Stomach (tissue), 9 donors: ENCODE measurements around the gene ASTN2. TPM values are rescaled to one million over a fixed set of nuclear protein-coding genes. Genes with fewer than 3 reads are reported as not detected.

Source experiments
- DNase-seq, 2 donors: peaks; one replicate each; pipeline versions ENCODE4 v3.0.0 to v3.0.0-alpha.2; 2013 to 2019
- H3K27ac ChIP-seq, 5 donors: fragments of 200-600 bp in 4 of 5; sonication (generic) in 4 of 5; one replicate each; pipeline ENCODE4 v1.5.1; 2013 to 2019; ENCODE audit warnings: mild to moderate bottlenecking in 1 of 5, moderate library complexity in 1 of 5
- H3K27me3 ChIP-seq, 3 donors: fragments of 200-600 bp; sonication (generic); one replicate each; pipeline ENCODE4 v1.5.1; 2017 to 2019; ENCODE audit warnings: mixed run types in 1 of 3
- H3K36me3 ChIP-seq, 4 donors: fragments of 200-600 bp; sonication (generic); 1 replicate in 3 of 4; 2 replicates in 1 of 4; pipeline ENCODE4 v1.5.1; 2016 to 2019
- H3K4me1 ChIP-seq, 4 donors: fragments of 200-600 bp; sonication (generic); one replicate each; pipeline ENCODE4 v1.5.1; 2016 to 2019
- H3K4me3 ChIP-seq, 4 donors: fragments of 200-600 bp; sonication (generic) in 3 of 4; one replicate each; pipeline ENCODE4 v1.5.1; 2016 to 2019; ENCODE audit warnings: mild to moderate bottlenecking in 1 of 4
- H3K9me3 ChIP-seq, 4 donors: fragments of 200-600 bp; sonication (generic); one replicate each; pipeline ENCODE4 v1.5.1; 2016 to 2019
- EP300 ChIP-seq: sonication (generic); formaldehyde crosslinking; IDR thresholded peaks from one replicate; pipeline ENCODE4 v1.6.1; 2017; ENCODE audit warnings: antibody characterized with exemption
- POLR2A ChIP-seq, 4 donors: fragments of 450-650 bp; IDR thresholded peaks; one replicate each; pipeline ENCODE4 v1.6.1; 2016; ENCODE audit warnings: antibody characterized with exemption in 4 of 4, control low read depth in 2 of 4, mild to moderate bottlenecking in 1 of 4, moderate library complexity in 1 of 4
- POLR2AphosphoS5 ChIP-seq, 3 donors: sonication (generic); formaldehyde crosslinking; IDR thresholded peaks; one replicate each; pipeline ENCODE4 v1.6.1; 2016; ENCODE audit warnings: antibody characterized with exemption in 3 of 3
- WGBS, 5 donors: extraction: QIAGEN DNeasy Blood & Tissue Kit in 3 of 5; methylation state at CpG; one replicate each; pipeline versions ENCODE4 v1.1.5 to v1.1.7; 2013 to 2018; 5-methylcytosine and 5-hydroxymethylcytosine counted together
- intact Hi-C: fragments of 100-400 bp; cut with DNase I; formaldehyde crosslinking; loops from one replicate; pipeline ENCODE4 v1.15.1; 2023; ENCODE audit warnings: low total_unique reads
- polyA plus RNA-seq, 3 donors: library from polyadenylated mRNA; stranded (reverse); fragments of 200-250 nt; gene quantifications; one replicate each; pipeline ENCODE4 v1.2.3, GENCODE V29; 2013
- total RNA-seq, 5 donors: library from RNA; depleted of rRNA; stranded (reverse); fragments of >200 nt; gene quantifications; one replicate each; pipeline versions ENCODE4 v1.1.0 to v1.2.3, GENCODE V29; 2014 to 2016
- TF ChIP-seq, protein P1 (sequence below), 7 experiments: fragments of 450-650 bp in 4 of 7; fragments of 200-600 bp in 3 of 7; sonication (generic) in 3 of 7; IDR thresholded peaks; one replicate each; pipeline ENCODE4 v1.5.1; 2016 to 2019; ENCODE audit warnings: antibody characterized with exemption in 7 of 7, control low read depth in 2 of 7, mild to moderate bottlenecking in 1 of 7
- donor health status: healthy with polysubstance abuse.
- donor health status: Bipolar disorder and iron deficiency.
- donor health status: healthy.

Gene ASTN2
- total and polyA plus RNA-seq, 8 donors = 2.1 to 22.3 (median 4.2) TPM; not detected in 1

DNA sequence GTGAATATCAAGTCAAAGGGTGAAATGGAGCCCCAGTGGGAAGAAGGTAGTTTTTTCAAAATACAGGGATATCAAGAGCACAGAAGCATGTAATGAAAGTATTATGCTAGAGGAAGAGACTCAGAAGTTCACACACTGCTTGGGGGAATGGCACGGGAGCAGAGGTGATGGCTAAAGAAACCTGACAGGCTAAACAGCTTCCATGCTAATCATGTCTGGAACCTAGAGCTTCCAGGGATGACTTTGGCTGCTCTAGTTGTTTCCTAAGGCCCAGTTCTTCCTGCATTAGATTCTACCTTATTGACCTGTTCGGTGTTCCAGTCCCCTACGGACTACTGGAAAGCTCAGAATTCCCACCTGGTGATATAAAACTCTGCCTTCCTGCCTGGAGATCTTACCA, 693.4 kb downstream of the ASTN2 start:
- DNase-seq = no peak
- no peak overlapping the region for H3K4me3 ChIP-seq
- no peak overlapping the region for H3K27ac ChIP-seq
- no peaks in the 10 kb centered on the region for H3K9me3 ChIP-seq
- 88 to 96% (median 91%) methylated on average over 3 of the region's 3 CpGs for whole genome bisulfite sequencing, 5 donors
- H3K4me1 ChIP-seq = no peaks in the 10 kb centered on the region
- H3K27me3 ChIP-seq = no peaks in the 10 kb centered on the region
- intact Hi-C loops = no loop called here
- no peak for TF ChIP-seq EP300
- no peak for TF ChIP-seq POLR2AphosphoS5 (IDR thresholded peaks at IDR 0.05)
- no peak for TF ChIP-seq POLR2A (IDR thresholded peaks at IDR 0.05)
- TF ChIP-seq, protein P1, sequence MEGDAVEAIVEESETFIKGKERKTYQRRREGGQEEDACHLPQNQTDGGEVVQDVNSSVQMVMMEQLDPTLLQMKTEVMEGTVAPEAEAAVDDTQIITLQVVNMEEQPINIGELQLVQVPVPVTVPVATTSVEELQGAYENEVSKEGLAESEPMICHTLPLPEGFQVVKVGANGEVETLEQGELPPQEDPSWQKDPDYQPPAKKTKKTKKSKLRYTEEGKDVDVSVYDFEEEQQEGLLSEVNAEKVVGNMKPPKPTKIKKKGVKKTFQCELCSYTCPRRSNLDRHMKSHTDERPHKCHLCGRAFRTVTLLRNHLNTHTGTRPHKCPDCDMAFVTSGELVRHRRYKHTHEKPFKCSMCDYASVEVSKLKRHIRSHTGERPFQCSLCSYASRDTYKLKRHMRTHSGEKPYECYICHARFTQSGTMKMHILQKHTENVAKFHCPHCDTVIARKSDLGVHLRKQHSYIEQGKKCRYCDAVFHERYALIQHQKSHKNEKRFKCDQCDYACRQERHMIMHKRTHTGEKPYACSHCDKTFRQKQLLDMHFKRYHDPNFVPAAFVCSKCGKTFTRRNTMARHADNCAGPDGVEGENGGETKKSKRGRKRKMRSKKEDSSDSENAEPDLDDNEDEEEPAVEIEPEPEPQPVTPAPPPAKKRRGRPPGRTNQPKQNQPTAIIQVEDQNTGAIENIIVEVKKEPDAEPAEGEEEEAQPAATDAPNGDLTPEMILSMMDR (IDR thresholded peaks at IDR 0.05) = no peak
- peaks cover 0 to 4% (median 0%) of the 10 kb centered on the region in 4 donors for H3K36me3 ChIP-seq

GRCh38 chr9:116720111-116720510, 694.7 kb downstream of the ASTN2 start:
- TF ChIP-seq POLR2A (IDR thresholded peaks at IDR 0.05) (no peak), POLR2AphosphoS5 (IDR thresholded peaks at IDR 0.05) (no peak), EP300 (no peak)
- TF ChIP-seq, protein P1 (IDR thresholded peaks at IDR 0.05) = no peak
- WGBS, 5 donors = 40 to 70% (median 68%) methylated on average over 2 of the region's 2 CpGs
- intact Hi-C loops = no loop called here
- no peak overlapping the region for H3K4me3 ChIP-seq
- H3K27ac ChIP-seq = no peak overlapping the region
- no peak for DNase-seq
- no peaks in the 10 kb centered on the region for H3K4me1 ChIP-seq
- no peaks in the 10 kb centered on the region for H3K36me3 ChIP-seq
- H3K9me3 ChIP-seq = no peaks in the 10 kb centered on the region
- no peaks in the 10 kb centered on the region for H3K27me3 ChIP-seq

DNA sequence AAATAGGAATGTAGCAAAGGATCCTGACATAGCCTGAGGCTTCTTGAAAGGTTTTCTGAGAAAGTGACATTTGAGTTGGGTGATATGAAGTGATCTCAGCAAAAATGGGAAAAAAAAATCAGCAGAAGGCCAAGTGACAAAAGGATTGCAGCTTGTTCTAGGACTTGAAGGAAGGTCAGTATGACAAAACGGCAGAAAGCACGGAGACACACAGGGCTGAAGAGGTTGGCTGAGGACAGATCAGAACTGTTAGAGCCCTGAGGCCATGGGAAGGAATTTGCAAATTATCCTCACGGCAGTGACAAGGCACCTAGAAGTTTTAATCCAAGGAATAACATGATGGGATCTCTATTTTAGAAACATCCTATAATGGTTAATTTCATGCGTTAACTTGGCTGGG, 696.7 kb downstream of the ASTN2 start:
- no peak for TF ChIP-seq EP300
- TF ChIP-seq, protein P1 (IDR thresholded peaks at IDR 0.05) = no peak
- no peak for TF ChIP-seq POLR2A (IDR thresholded peaks at IDR 0.05)
- TF ChIP-seq POLR2AphosphoS5 (IDR thresholded peaks at IDR 0.05) = no peak
- Histone ChIP-seq H3K36me3 (no peaks in the 10 kb centered on the region), H3K4me3 (no peak overlapping the region), H3K27ac (no peak overlapping the region), H3K4me1 (no peaks in the 10 kb centered on the region), H3K9me3 (no peaks in the 10 kb centered on the region), H3K27me3 (no peaks in the 10 kb centered on the region)
- intact Hi-C loops = no loop called here
- DNase-seq = no peak
- WGBS, 5 donors = 89 to 96% (median 92%) methylated on average over 4 of the region's 4 CpGs

GRCh38 chr9:116717150-116717549, 697.7 kb downstream of the ASTN2 start:
- intact Hi-C loops = no loop called here
- Histone ChIP-seq H3K27me3 (no peaks in the 10 kb centered on the region), H3K36me3 (no peaks in the 10 kb centered on the region), H3K9me3 (no peaks in the 10 kb centered on the region), H3K27ac (no peak overlapping the region), H3K4me1 (no peaks in the 10 kb centered on the region), H3K4me3 (no peak overlapping the region)
- TF ChIP-seq EP300 = no peak
- TF ChIP-seq, protein P1 (IDR thresholded peaks at IDR 0.05) = no peak
- TF ChIP-seq POLR2A (IDR thresholded peaks at IDR 0.05) = no peak
- TF ChIP-seq POLR2AphosphoS5 (IDR thresholded peaks at IDR 0.05) = no peak
- 55 to 75% (median 62%) methylated on average over 7 of the region's 7 CpGs for WGBS, 5 donors
- DNase-seq = peak in 1 of 2 donors; percentile 70
